DLD1 (cell line): ENCODE measurements around the gene VCAM1.
"Not testable (repeated sequence)": the region's sequence is repeated elsewhere in the genome, so short reads cannot be mapped to it uniquely, and the experiment has no call there.

Experiments used
- in situ Hi-C: cut with HindIII; loops from 2 replicates; pipeline ENCODE4 v1.10.0; 2017; ENCODE audit warnings: low sequenced_read_pairs

Gene VCAM1

GRCh38 chr1:100774370-100774769, 54.8 kb downstream of the VCAM1 start:
- in situ Hi-C loops, result no loop called here

GRCh38 chr1:100775483-100775882, 55.9 kb downstream of the VCAM1 start:
- in situ Hi-C loops, result no loop called here

GRCh38 chr1:100778748-100779147, 59.2 kb downstream of the VCAM1 start:
- in situ Hi-C loops, result no loop called here

GRCh38 chr1:100780814-100781213, 61.3 kb downstream of the VCAM1 start:
- in situ Hi-C loops, result no loop called here

GRCh38 chr1:100781728-100782127, 62.2 kb downstream of the VCAM1 start:
- in situ Hi-C loops, result not testable (repeated sequence)

GRCh38 chr1:100782473-100783039, 63.0 kb downstream of the VCAM1 start:
- in situ Hi-C loops, result no loop called here

GRCh38 chr1:100785470-100786052, 66.0 kb downstream of the VCAM1 start:
- in situ Hi-C loops, result no loop called here

- in situ Hi-C loops, result no loop called here
Observed at GRCh38 chr1:100786870-100787269, 67.3 kb downstream of the VCAM1 start.
